ENCODE measurements around the gene LTF. TPM values are rescaled to one million over a fixed set of nuclear protein-coding genes. Genes with fewer than 3 reads are reported as not detected.

Gene LTF
- total and polyA plus RNA-seq, 2 of the 13 experiments (the other 11 are each of a cell fraction or from before 2014, with no cell fraction given): not detected

GRCh38 chr3:46480491-46481195, 15.9 kb upstream of the LTF start:
- no peak for TF ChIP-seq ZNF281 (CRISPR knock-in tag; IDR thresholded peaks at IDR 0.05; ENCODE audit: borderline replicate concordance)
- BruUV-seq (replicated peaks): no TSS peak
- Histone ChIP-seq H3K4me2 (ENCODE audit: low read depth, low read length) (no peak overlapping the region), H2AFZ (ENCODE audit: low read length) (no peak overlapping the region), H4K20me1 (ENCODE audit: insufficient read depth, low read length) (no peaks in the 10 kb centered on the region), H3K27ac (ENCODE audit: extremely low read length, insufficient read depth, low read length) (no peak overlapping the region), H3K27me3 (ENCODE audit: control insufficient read depth in 1 of 2, insufficient read depth in 2 of 2, low read length in 2 of 2) (peaks cover 0 to 3% of the 10 kb centered on the region in 2 experiments; a peak in 1 of 5 replicates), H3K4me1 (ENCODE audit: insufficient read depth, low read length) (peaks cover 10% of the 10 kb centered on the region), H3K9me3 (ENCODE audit: low read length) (no peaks in the 10 kb centered on the region), H3K79me2 (ENCODE audit: insufficient read depth, low read length) (no peaks in the 10 kb centered on the region), H3K9ac (ENCODE audit: insufficient read depth, low read depth, low read length) (no peak overlapping the region), H3K4me3 (replicated peaks in 1 of 3; ENCODE audit: insufficient read depth in 1 of 3, low read depth in 2 of 3, low read length in 3 of 3) (no peak overlapping the region), H3K36me3 (replicated peaks in 1 of 2; ENCODE audit: control insufficient read depth in 1 of 2, insufficient read depth in 2 of 2, low read length in 2 of 2) (no peaks in the 10 kb centered on the region)
- in situ Hi-C loops (cut with HindIII; ENCODE audit: extremely low pct_ligation_motif_present, low pct_unique_long_range_greater_than_20kb) (loop anchor here (10.0 kb wide), 1 partner anchor 184 kb away; no protein-coding TSS in a partner anchor), intact Hi-C loops (cut with micrococcal nuclease; ENCODE audit: unreplicated experiment) (no loop called here)
- ChIA-PET POLR2A (no interaction called here), CTCF (ENCODE audit: low intra/inter-chr PET ratio, low total read pairs) (no interaction called here)
- DNase-seq (ENCODE audit: low spot score): no peak
- 20% methylated on average over 5 of the region's 6 CpGs for WGBS (ENCODE audit: low lambda C conversion rate)
- no peak for ATAC-seq
- no peak for FAIRE-seq

- no peak for TF ChIP-seq BORCS8-MEF2B (CRISPR knock-in tag; IDR thresholded peaks at IDR 0.05)
- TF ChIP-seq ATAD3A (CRISPR knock-in tag; IDR thresholded peaks at IDR 0.05): no peak
- TF ChIP-seq MYNN (CRISPR knock-in tag; IDR thresholded peaks at IDR 0.05; ENCODE audit: low read depth): no peak
- TF ChIP-seq SP5 (CRISPR knock-in tag; IDR thresholded peaks at IDR 0.05; ENCODE audit: borderline replicate concordance, low read depth): no peak
- no peaks in the 10 kb centered on the region for H3K9me3 ChIP-seq (ENCODE audit: low read length)
- FAIRE-seq: no peak
- H3K36me3 ChIP-seq (replicated peaks in 1 of 2; ENCODE audit: control insufficient read depth in 1 of 2, insufficient read depth in 2 of 2, low read length in 2 of 2): no peaks in the 10 kb centered on the region
- H3K4me1 ChIP-seq (ENCODE audit: insufficient read depth, low read length): peaks cover under 1% of the 10 kb centered on the region; the same call in 1 of the 2 replicates
- H3K79me2 ChIP-seq (ENCODE audit: insufficient read depth, low read length): no peaks in the 10 kb centered on the region
- H3K27me3 ChIP-seq (ENCODE audit: control insufficient read depth in 1 of 2, insufficient read depth in 2 of 2, low read length in 2 of 2): peaks cover 0 to 3% of the 10 kb centered on the region in 2 experiments; a peak in 1 of 5 replicates
- 41% methylated on average over 5 of the region's 5 CpGs for WGBS (ENCODE audit: low lambda C conversion rate)
- POLR2A ChIA-PET: no interaction called here
- in situ Hi-C loops (cut with HindIII; ENCODE audit: extremely low pct_ligation_motif_present, low pct_unique_long_range_greater_than_20kb): loop anchor here (10.0 kb wide), 1 partner anchor 185 kb away; no protein-coding TSS in a partner anchor
- no peak overlapping the region for H3K9ac ChIP-seq (ENCODE audit: insufficient read depth, low read depth, low read length)
- ATAC-seq: no peak
- BruUV-seq (replicated peaks): no TSS peak
- intact Hi-C loops (cut with micrococcal nuclease; ENCODE audit: unreplicated experiment): no loop called here
- DNase-seq (ENCODE audit: low spot score): no peak
- no peak overlapping the region for H3K27ac ChIP-seq (ENCODE audit: extremely low read length, insufficient read depth, low read length)
- H4K20me1 ChIP-seq (ENCODE audit: insufficient read depth, low read length): no peaks in the 10 kb centered on the region
- no peak overlapping the region for H3K4me2 ChIP-seq (ENCODE audit: low read depth, low read length)
- CTCF ChIA-PET (ENCODE audit: low intra/inter-chr PET ratio, low total read pairs): no interaction called here
- no peak overlapping the region for H2AFZ ChIP-seq (ENCODE audit: low read length)
- no peak overlapping the region for H3K4me3 ChIP-seq (replicated peaks in 1 of 3; ENCODE audit: insufficient read depth in 1 of 3, low read depth in 2 of 3, low read length in 3 of 3)
These were observed 15.0 kb upstream of the LTF start for GRCh38 chr3:46479696-46480095.

Data from HepG2 (cell line).